ENCODE data around the gene FCMR.
"Not testable (repeated sequence)": the region's sequence is repeated elsewhere in the genome, so short reads cannot be mapped to it uniquely, and the experiment has no call there.

FCMR gene

DNA sequence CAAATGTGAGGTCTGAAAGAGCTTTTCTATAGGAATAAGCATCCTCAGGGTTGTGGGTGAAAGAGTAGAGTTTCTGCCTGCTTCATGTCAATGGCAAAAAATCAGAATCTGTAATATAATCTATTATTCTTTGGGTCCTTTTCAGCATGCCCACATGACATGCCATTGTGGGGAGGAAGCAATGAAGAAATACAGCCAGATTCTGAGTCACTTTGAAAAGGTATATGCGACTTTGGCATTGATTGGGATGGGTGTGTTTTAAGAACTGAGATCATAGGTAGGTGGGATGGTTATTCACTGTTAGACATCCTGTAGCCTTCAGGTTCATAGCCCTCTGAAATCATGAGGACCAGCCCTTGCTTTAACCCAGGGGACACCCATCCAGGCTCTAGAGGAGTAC, 54.5 kb downstream of the FCMR start:
- no peak for DNase-seq

DNA sequence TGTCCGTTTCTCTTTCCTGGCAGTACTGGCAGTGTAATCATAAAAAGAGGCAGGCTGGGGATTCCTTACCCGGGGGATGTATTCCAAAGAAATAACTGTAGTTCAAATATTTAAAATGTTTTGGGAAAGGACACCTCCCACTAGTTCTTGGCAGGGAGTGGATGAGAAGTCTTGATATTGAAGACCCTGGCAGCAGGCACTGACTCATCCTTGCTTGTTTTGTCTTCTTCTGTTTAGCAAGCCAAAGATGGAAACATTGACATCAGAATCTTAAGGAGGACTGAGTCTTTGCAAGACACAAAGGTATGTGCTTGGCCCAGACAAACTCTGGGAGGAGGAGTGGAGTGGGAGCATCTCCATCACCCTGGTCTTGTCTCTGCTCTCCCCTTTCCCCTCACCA, 55.7 kb downstream of the FCMR start:
- no peak for DNase-seq

- DNase-seq, result peak; percentile 80
These were observed 56.6 kb downstream of the FCMR start, which contains the start of gene IL20 for GRCh38 chr1:206864939-206865671. TSS of gene IL20 (plus strand) at chr1:206865623. CDS start at chr1:206865853, 230 bp downstream.

- DNase-seq, result no peak
These were observed 58.5 kb downstream of the FCMR start for GRCh38 chr1:206863266-206863665.

- no peak for DNase-seq
These were observed 61.6 kb downstream of the FCMR start for GRCh38 chr1:206860165-206860564.

GRCh38 chr1:206859082-206859521, 62.6 kb downstream of the FCMR start:
- DNase-seq, result no peak

- peak; percentile 10 for DNase-seq
These were observed 64.9 kb downstream of the FCMR start for GRCh38 chr1:206856674-206857464.

- DNase-seq, result no peak
These were observed 65.9 kb downstream of the FCMR start for GRCh38 chr1:206855859-206856258.

DNA sequence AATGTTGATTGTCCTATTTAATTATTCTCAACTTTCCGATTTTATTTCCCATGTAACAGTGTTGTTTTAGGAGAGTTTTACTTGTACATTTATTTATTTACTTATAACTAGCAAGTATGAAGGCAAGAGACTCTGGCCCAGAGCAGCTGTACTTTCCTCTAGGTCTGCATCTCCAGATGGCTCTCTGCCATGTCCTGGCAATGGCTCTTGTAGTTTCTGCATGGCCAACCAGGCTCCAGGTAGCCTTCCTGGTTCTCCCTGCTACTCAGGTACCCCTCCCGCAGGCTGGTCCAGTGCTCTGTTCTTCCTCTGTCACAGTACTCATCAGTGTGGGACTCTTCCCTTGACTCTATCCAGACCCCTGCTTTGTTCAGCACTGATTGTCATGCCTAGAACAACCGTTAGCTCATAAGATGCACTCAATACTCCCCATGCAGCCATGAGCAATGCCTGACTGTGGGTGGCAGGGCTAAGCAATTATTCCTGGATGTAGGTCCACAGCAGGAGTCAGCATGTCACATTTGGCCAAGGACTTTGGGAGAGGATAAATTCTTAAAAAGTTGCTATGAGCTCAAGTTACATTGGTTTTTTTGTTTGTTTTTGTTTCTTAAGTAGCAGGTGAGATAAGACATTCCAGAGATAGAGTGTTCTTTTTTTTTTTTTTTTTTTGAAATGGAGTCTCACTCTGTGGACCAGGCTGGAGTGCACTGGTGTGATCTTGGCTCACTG, 67.2 kb downstream of the FCMR start:
- no peak for DNase-seq

DNA sequence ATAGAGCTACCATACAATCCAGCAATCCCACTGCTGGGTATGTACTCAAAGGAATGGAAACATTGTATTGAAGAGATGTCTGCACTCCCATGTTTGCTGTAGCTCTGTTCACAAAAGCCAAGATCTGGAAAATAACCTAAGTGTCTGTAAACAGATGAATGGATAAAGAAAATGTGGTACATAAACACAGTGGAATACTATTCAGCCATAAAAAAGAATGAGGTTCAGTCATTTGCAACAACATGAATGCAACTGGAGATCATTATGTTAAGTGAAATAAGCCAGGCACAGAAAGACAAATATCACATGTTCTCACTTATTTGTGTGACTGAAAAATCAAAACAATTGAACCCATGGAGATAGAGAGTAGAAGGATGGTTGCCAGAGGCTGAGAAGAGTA, 68.0 kb downstream of the FCMR start:
- DNase-seq, result not testable (repeated sequence)
